Neural progenitor cell (in vitro differentiated cells): ENCODE measurements around the gene BCKDHB.
"Not testable (repeated sequence)": the region's sequence is repeated elsewhere in the genome, so short reads cannot be mapped to it uniquely, and the experiment has no call there.

Source experiments
- CTCF ChIP-seq: fragments of 200-600 bp; sonication (generic); IDR thresholded peaks from 2 replicates; pipeline ENCODE4 v1.5.1; 2017; ENCODE audit warnings: antibody characterized with exemption, mild to moderate bottlenecking
- EZH2 ChIP-seq: fragments of 200-600 bp; sonication (generic); IDR thresholded peaks from 2 replicates; pipeline ENCODE4 v1.6.1; 2017; ENCODE audit warnings: antibody characterized with exemption, mild to moderate bottlenecking, moderate library complexity

- not testable (repeated sequence) for TF ChIP-seq CTCF, EZH2
Observed at GRCh38 chr6:80068146-80068545, 38.3 kb upstream of the BCKDHB start.
